Right ventricle myocardium inferior (tissue), 1 donor: ENCODE results near the gene SAP30BP. TPM values are rescaled to one million over a fixed set of nuclear protein-coding genes. Genes with fewer than 3 reads are reported as not detected.

Experiments used
- ATAC-seq: fragments of 200-7000 bp; cut with Tn5 transposase; one replicate; pipeline ENCODE4 v1.9.1; 2020; ENCODE audit warnings: mild to moderate bottlenecking, moderate library complexity
- DNase-seq: peaks from one replicate; pipeline ENCODE4 v3.0.0; 2021; ENCODE audit errors: missing footprints
- intact Hi-C: fragments of 100-400 bp; cut with DNase I; formaldehyde crosslinking; loops from one replicate; pipeline ENCODE4 v1.11.0; 2022
- total RNA-seq: library from RNA; stranded (reverse); fragmentation: NEBNext Ultra II Directional; extraction: Animal tissue kit (Norgen Biotek cat#: 25700); gene quantifications from one replicate; pipeline ENCODE4 v1.2.1, GENCODE V29; 2021
- donor health status: DM: no; HTN: yes; CAD: no; lungs with severe emphysema.

Gene SAP30BP
- total RNA-seq, 1 donor from 2014 or later = 47.4 TPM

GRCh38 chr17:75695830-75696271, 28.7 kb downstream of the SAP30BP start:
- intact Hi-C loops = loop anchor here (2.0 kb wide), 1 partner anchor 61 kb away; no protein-coding TSS in a partner anchor
- peak; percentile 72 for ATAC-seq
- DNase-seq = no peak

GRCh38 chr17:75697651-75698291, 30.6 kb downstream of the SAP30BP start:
- ATAC-seq = peak; percentile 18
- DNase-seq = peak; percentile 54
- intact Hi-C loops = no loop called here

- intact Hi-C loops = no loop called here
- ATAC-seq = no peak
These were observed 31.5 kb downstream of the SAP30BP start for GRCh38 chr17:75698659-75699058.

GRCh38 chr17:75701288-75701687, 34.1 kb downstream of the SAP30BP start:
- intact Hi-C loops = no loop called here
- DNase-seq (peak; percentile 16), ATAC-seq (no peak)

More at GRCh38 chr17:75698659-75699058, 31.5 kb downstream of the SAP30BP start:
- DNase-seq = no peak

- intact Hi-C loops = no loop called here
- DNase-seq (no peak), ATAC-seq (no peak)
These were observed 36.1 kb downstream of the SAP30BP start for GRCh38 chr17:75703191-75703590.

- ATAC-seq (no peak), DNase-seq (peak; percentile 4)
- intact Hi-C loops = no loop called here
These were observed 36.5 kb downstream of the SAP30BP start for GRCh38 chr17:75703591-75703990.

- intact Hi-C loops = no loop called here
- ATAC-seq = peak; percentile 66
- peak; percentile 63 for DNase-seq
These were observed 38.1 kb downstream of the SAP30BP start for GRCh38 chr17:75704963-75705875.

GRCh38 chr17:75706042-75706728, 39.0 kb downstream of the SAP30BP start:
- peak; percentile 49 for DNase-seq
- intact Hi-C loops = no loop called here

GRCh38 chr17:75707079-75707571, 40.0 kb downstream of the SAP30BP start:
- DNase-seq = peak; percentile 76
- peak; percentile 38 for ATAC-seq
- intact Hi-C loops = no loop called here

More at GRCh38 chr17:75706042-75706728, 39.0 kb downstream of the SAP30BP start:
- no peak for ATAC-seq

- ATAC-seq (no peak), DNase-seq (no peak)
- intact Hi-C loops = no loop called here
These were observed 45.3 kb downstream of the SAP30BP start for GRCh38 chr17:75712446-75712845.

- DNase-seq (peak; percentile 1), ATAC-seq (no peak)
- intact Hi-C loops = no loop called here
These were observed 52.6 kb downstream of the SAP30BP start for GRCh38 chr17:75719732-75720131.

GRCh38 chr17:75720656-75721462, 53.7 kb downstream of the SAP30BP start, which contains the start of gene ITGB4:
Gene ITGB4, plus strand, starts transcription at chr17:75721459. Its CDS starts 3,245 bp downstream, at chr17:75724704.
- ATAC-seq (peak; percentile 49), DNase-seq (peak; percentile 66)
- intact Hi-C loops = no loop called here

GRCh38 chr17:75721463-75722011, 54.4 kb downstream of the SAP30BP start:
- DNase-seq (peak; percentile 65), ATAC-seq (peak; percentile 14)
- intact Hi-C loops = no loop called here

GRCh38 chr17:75722076-75722475, 54.9 kb downstream of the SAP30BP start:
- DNase-seq = peak; percentile 34
- ATAC-seq = no peak
- intact Hi-C loops = no loop called here

GRCh38 chr17:75722542-75723095, 55.5 kb downstream of the SAP30BP start:
- intact Hi-C loops = no loop called here
- DNase-seq (peak; percentile 17), ATAC-seq (no peak)

GRCh38 chr17:75723171-75723930, 56.2 kb downstream of the SAP30BP start:
- peak; percentile 26 for ATAC-seq
- intact Hi-C loops = no loop called here
- peak; percentile 56 for DNase-seq
